Measurements from ENCODE around the gene NSG2. TPM values are rescaled to one million over a fixed set of nuclear protein-coding genes. Genes with fewer than 3 reads are reported as not detected.

Gene NSG2
- total and polyA plus RNA-seq, 2 of the 4 experiments (the other 2 are of a cell fraction) = not detected

- Histone ChIP-seq H3K4me2 (ENCODE audit: low read depth, low read length) (no peak overlapping the region), H3K4me3 (ENCODE audit: insufficient read depth, low read depth, low read length) (no peak overlapping the region), H4K20me1 (ENCODE audit: insufficient read depth, low read length) (no peaks in the 10 kb centered on the region), H3K23ac (ENCODE audit: low read depth, low read length) (no peak overlapping the region), H3K4me1 (ENCODE audit: control insufficient read depth, insufficient read depth, low read length) (no peaks in the 10 kb centered on the region), H2AK5ac (ENCODE audit: low read depth, low read length) (no peak overlapping the region), H2AFZ (replicated peaks; ENCODE audit: low read length, poor library complexity) (no peak overlapping the region), H2BK5ac (ENCODE audit: low read depth, low read length, poor library complexity, severe bottlenecking) (no peak overlapping the region), H2BK15ac (ENCODE audit: low read depth, low read length) (no peak overlapping the region), H3K27ac (ENCODE audit: insufficient read depth, low read length) (no peak overlapping the region), H4K91ac (ENCODE audit: insufficient read depth, low read depth, low read length) (no peak overlapping the region), H2BK20ac (ENCODE audit: low read depth, low read length) (no peak overlapping the region), H3K18ac (ENCODE audit: low read depth, low read length) (no peak overlapping the region), H4K5ac (ENCODE audit: low read depth, low read length) (no peak overlapping the region), H3K36me3 (ENCODE audit: control insufficient read depth, insufficient read depth, low read length) (no peaks in the 10 kb centered on the region), H3K4ac (ENCODE audit: low read depth, low read length) (no peak overlapping the region), H3K9me3 (ENCODE audit: control insufficient read depth, insufficient read depth, low read length) (peaks cover 7% of the 10 kb centered on the region; the same call in 1 of the 2 replicates), H2BK120ac (ENCODE audit: low read depth, low read length) (no peak overlapping the region), H2AK9ac (replicated peaks; ENCODE audit: low read depth, low read length, poor library complexity) (no peak overlapping the region), H3K27me3 (ENCODE audit: control insufficient read depth, insufficient read depth, low read length) (no peaks in the 10 kb centered on the region), H3K9ac (ENCODE audit: low read depth, low read length) (no peak overlapping the region), H3K9me1 (ENCODE audit: insufficient read depth, low read length) (no peaks in the 10 kb centered on the region), H3K56ac (ENCODE audit: extremely low read depth, insufficient read depth, low read length) (no peak overlapping the region), H3K14ac (replicated peaks; ENCODE audit: low read depth, low read length) (no peak overlapping the region), H3K79me1 (ENCODE audit: low read depth in 1 of 2, low read length in 2 of 2) (no peaks in the 10 kb centered on the region), H4K8ac (ENCODE audit: low read depth in 2 of 2, low read length in 2 of 2) (no peak overlapping the region)
- in situ Hi-C loops (cut with MboI; ENCODE audit: low sequenced_read_pairs) (no loop called here), intact Hi-C loops (cut with micrococcal nuclease) (no loop called here), dilution Hi-C loops (cut with HindIII; ENCODE audit: low sequenced_read_pairs, unreplicated experiment) (no loop called here)
- BruUV-seq (replicated peaks) = no TSS peak
- ChIA-PET CTCF (no interaction called here), POLR2A (ENCODE audit: unreplicated experiment) (no interaction called here)
- WGBS, 2 experiments (ENCODE audit: extremely low coverage in 2 of 2, insufficient read length in 1 of 2) = no CpG with 5 or more reads among the region's 1 CpG
- ATAC-seq (ENCODE audit: low read depth) (no peak), DNase-seq (no peak)
- TF ChIP-seq FOS (IDR thresholded peaks at IDR 0.05; ENCODE audit: low read depth, low read length) = no peak
- no peak for TF ChIP-seq NFE2L2 (IDR thresholded peaks at IDR 0.05; ENCODE audit: low read depth, low read length)
- no peak for TF ChIP-seq RCOR1 (IDR thresholded peaks at IDR 0.05; ENCODE audit: insufficient replicate concordance, low read length)
- TF ChIP-seq CHD1 (IDR thresholded peaks at IDR 0.05; ENCODE audit: low read depth, low read length) = no peak
- TF ChIP-seq POLR2A (IDR thresholded peaks at IDR 0.05; ENCODE audit: low read depth, low read length) = no peak
- TF ChIP-seq CEBPB (IDR thresholded peaks at IDR 0.05; ENCODE audit: low read depth, low read length) = no peak
- no peak for TF ChIP-seq SMC3 (IDR thresholded peaks at IDR 0.05; ENCODE audit: low read depth, low read length)
- TF ChIP-seq RFX5 (IDR thresholded peaks at IDR 0.05; ENCODE audit: low read depth, low read length) = no peak
- TF ChIP-seq MAZ (IDR thresholded peaks at IDR 0.05; ENCODE audit: borderline replicate concordance, low read depth, low read length) = no peak
- no peak for TF ChIP-seq BHLHE40 (IDR thresholded peaks at IDR 0.05; ENCODE audit: low read depth, low read length)
- TF ChIP-seq MXI1 (IDR thresholded peaks at IDR 0.05; ENCODE audit: borderline replicate concordance, low read depth, low read length) = no peak
- no peak for TF ChIP-seq MAFK (IDR thresholded peaks at IDR 0.05; ENCODE audit: low read depth, low read length)
- no peak for TF ChIP-seq ELK1 (IDR thresholded peaks at IDR 0.05; ENCODE audit: borderline replicate concordance, low read depth, low read length)
- TF ChIP-seq USF2 (IDR thresholded peaks at IDR 0.05; ENCODE audit: low read depth, low read length) = no peak
Measured at GRCh38 chr5:174087783-174088182, 42.3 kb downstream of the NSG2 start.
